ENCODE results near the gene KAT2B. TPM values are rescaled to one million over a fixed set of nuclear protein-coding genes. Genes with fewer than 3 reads are reported as not detected.

KAT2B gene
- total and polyA plus RNA-seq, 2 of the 13 experiments (the other 11 are each of a cell fraction or from before 2014, with no cell fraction given) = 0.97 to 1.7 TPM

GRCh38 chr3:20041197-20041780 lies 1.0 kb downstream of the KAT2B start (continued):
- TF ChIP-seq SP1 (IDR thresholded peaks at IDR 0.05) (no peak), SP1 (CRISPR knock-in tag; IDR thresholded peaks at IDR 0.05) (peak; percentile 44; the same call in 1 of the 2 replicates), SP5 (CRISPR knock-in tag; IDR thresholded peaks at IDR 0.05; ENCODE audit: borderline replicate concordance, low read depth) (peak; percentile 73; the same call in 1 of the 2 replicates), ZNF556 (CRISPR knock-in tag; IDR thresholded peaks at IDR 0.05; ENCODE audit: borderline replicate concordance) (no peak), ZMAT5 (CRISPR knock-in tag; IDR thresholded peaks at IDR 0.05; ENCODE audit: borderline replicate concordance, low read depth) (no peak), FOXA3 (CRISPR knock-in tag; IDR thresholded peaks at IDR 0.05) (no peak), MED1 (CRISPR knock-in tag; IDR thresholded peaks at IDR 0.05) (no peak), ZNF577 (CRISPR knock-in tag; IDR thresholded peaks at IDR 0.05; ENCODE audit: borderline replicate concordance, low read depth) (no peak), E2F2 (CRISPR knock-in tag; IDR thresholded peaks at IDR 0.05; ENCODE audit: borderline replicate concordance) (no peak), ZZZ3 (CRISPR knock-in tag; IDR thresholded peaks at IDR 0.05; ENCODE audit: borderline replicate concordance) (no peak), ZNF503 (CRISPR knock-in tag; IDR thresholded peaks at IDR 0.05) (no peak), GABPA (IDR thresholded peaks at IDR 0.05; ENCODE audit: low read depth, low read length) (no peak), GABPA (CRISPR knock-in tag; IDR thresholded peaks at IDR 0.05; ENCODE audit: low read depth) (no peak), NRL (CRISPR knock-in tag; IDR thresholded peaks at IDR 0.05; ENCODE audit: borderline replicate concordance) (no peak), ZNF567 (CRISPR knock-in tag; IDR thresholded peaks at IDR 0.05; ENCODE audit: borderline replicate concordance) (no peak), GABPB1 (CRISPR knock-in tag; IDR thresholded peaks at IDR 0.05) (0 out of 2 replicates have a peak, but pooled peaks have one; percentile 17), ZNF460 (CRISPR knock-in tag; IDR thresholded peaks at IDR 0.05; ENCODE audit: borderline replicate concordance) (no peak)
- TF ChIP-seq, protein P1, sequence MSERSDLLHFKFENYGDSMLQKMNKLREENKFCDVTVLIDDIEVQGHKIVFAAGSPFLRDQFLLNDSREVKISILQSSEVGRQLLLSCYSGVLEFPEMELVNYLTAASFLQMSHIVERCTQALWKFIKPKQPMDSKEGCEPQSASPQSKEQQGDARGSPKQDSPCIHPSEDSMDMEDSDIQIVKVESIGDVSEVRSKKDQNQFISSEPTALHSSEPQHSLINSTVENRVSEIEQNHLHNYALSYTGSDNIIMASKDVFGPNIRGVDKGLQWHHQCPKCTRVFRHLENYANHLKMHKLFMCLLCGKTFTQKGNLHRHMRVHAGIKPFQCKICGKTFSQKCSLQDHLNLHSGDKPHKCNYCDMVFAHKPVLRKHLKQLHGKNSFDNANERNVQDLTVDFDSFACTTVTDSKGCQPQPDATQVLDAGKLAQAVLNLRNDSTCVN (CRISPR knock-in tag; IDR thresholded peaks at IDR 0.05; ENCODE audit: borderline replicate concordance) = no peak
- TF ChIP-seq, protein P2, sequence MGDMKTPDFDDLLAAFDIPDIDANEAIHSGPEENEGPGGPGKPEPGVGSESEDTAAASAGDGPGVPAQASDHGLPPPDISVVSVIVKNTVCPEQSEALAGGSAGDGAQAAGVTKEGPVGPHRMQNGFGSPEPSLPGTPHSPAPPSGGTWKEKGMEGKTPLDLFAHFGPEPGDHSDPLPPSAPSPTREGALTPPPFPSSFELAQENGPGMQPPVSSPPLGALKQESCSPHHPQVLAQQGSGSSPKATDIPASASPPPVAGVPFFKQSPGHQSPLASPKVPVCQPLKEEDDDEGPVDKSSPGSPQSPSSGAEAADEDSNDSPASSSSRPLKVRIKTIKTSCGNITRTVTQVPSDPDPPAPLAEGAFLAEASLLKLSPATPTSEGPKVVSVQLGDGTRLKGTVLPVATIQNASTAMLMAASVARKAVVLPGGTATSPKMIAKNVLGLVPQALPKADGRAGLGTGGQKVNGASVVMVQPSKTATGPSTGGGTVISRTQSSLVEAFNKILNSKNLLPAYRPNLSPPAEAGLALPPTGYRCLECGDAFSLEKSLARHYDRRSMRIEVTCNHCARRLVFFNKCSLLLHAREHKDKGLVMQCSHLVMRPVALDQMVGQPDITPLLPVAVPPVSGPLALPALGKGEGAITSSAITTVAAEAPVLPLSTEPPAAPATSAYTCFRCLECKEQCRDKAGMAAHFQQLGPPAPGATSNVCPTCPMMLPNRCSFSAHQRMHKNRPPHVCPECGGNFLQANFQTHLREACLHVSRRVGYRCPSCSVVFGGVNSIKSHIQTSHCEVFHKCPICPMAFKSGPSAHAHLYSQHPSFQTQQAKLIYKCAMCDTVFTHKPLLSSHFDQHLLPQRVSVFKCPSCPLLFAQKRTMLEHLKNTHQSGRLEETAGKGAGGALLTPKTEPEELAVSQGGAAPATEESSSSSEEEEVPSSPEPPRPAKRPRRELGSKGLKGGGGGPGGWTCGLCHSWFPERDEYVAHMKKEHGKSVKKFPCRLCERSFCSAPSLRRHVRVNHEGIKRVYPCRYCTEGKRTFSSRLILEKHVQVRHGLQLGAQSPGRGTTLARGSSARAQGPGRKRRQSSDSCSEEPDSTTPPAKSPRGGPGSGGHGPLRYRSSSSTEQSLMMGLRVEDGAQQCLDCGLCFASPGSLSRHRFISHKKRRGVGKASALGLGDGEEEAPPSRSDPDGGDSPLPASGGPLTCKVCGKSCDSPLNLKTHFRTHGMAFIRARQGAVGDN (CRISPR knock-in tag; IDR thresholded peaks at IDR 0.05) = peak; percentile 49
- TF ChIP-seq, protein P3, sequence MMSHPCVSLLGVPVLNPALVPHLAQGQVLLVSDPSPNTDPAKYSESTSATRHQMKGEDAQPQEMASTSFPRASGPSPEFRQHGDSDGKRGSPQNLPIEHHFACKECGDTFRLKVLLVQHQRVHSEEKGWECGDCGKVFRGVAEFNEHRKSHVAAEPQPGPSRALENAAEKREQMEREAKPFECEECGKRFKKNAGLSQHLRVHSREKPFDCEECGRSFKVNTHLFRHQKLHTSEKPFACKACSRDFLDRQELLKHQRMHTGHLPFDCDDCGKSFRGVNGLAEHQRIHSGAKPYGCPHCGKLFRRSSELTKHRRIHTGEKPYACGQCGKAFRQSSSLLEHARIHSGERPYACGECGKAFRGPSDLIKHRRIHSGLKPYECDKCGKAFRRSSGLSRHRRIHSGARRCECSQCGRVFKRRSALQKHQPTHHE (CRISPR knock-in tag; IDR thresholded peaks at IDR 0.05; ENCODE audit: borderline replicate concordance) = no peak
